CD4-positive, alpha-beta T cell treated with Interleukin-21 for 1 hour (primary cell): ENCODE results near the gene PSMA7.

ENCODE experiments used
- DNase-seq: peaks from one replicate; pipeline ENCODE4 v3.0.0-alpha.2; 2020

PSMA7 gene

DNA sequence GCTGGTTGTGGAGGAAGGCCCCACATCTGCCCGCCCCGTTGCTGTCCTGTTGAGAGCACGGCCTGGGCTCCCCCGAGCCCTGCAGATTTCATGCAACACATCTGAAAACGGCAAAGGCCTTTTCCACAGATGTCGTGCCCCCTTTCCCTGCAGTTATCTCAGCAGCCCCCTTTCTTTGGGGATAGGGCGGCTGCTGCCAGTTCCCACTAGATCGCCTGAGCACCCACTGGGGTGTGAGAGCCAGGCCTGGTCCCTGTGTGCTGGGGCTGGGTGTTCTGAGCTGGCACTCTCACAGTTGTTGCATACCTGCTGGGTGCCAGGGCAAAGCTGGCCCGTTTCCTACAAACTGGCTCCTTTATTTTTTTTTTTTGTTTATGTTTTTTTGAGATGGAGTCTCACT, 27.3 kb upstream of the PSMA7 start:
- DNase-seq = no peak

DNA sequence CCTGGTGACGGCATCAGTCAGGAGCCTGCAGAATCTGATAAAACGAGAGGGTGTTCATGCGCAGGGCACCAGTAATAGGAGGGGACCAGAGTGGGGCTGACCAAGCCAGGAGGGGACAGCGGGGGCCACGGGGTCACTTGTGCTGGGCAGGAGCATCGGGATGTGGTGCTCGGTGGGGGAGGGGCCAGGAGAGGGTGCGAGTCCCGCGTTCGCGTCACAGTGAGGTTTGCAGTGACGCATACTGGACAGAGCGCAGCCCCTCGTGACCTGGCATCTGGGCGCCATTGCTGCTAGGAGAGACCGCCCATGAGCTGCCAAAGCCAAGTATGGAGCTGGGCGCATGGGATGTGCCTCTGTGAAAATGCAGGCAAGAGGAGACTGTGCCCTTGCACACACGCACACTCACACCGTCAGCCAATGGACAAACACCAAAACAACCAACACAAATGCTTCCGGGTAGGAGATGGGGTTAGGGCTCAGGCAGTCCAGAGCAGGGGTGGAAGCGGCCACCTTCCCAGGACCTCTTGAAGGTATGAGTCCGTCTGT, 25.8 kb upstream of the PSMA7 start:
- no peak for DNase-seq

DNA sequence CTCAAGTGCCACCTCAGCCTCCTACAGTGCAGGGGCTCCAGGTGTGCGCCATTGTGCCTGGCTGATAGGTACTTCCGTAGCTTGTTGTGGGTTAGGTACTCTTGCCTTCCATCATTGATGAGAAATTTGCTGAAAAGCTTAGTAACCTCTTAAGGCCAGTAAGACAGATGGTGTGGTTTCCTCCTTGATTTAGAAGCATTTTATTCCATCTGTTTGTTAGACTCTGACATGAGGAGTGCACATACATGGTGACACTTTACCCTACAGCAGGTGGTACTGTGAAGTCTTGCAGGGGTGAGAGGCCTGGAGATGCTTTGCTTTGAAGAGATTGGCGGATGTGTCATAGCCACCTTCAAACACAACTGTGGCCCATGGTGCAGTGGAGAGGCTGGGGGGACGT, 24.9 kb upstream of the PSMA7 start:
- DNase-seq = no peak

DNA sequence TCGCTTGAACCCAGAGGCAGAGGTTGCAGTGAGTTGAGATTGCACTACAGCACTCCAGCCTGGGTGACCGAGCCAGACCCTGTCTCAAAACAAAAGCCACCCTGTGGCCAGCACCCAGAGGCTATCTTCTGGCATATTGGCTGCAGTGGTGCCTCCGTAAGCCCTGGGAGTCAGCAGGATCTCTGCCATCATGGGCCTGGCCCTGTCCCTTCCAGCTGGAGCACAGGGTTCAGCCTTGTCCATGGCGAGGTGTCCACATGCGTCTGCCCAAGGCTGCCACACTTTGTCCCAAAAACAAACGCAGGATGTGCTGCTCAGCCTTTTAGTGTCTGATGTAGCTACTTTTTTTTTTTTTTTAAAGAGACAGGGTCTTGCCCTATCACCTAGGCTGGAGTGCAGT, 24.3 kb upstream of the PSMA7 start:
- DNase-seq = no peak

DNA sequence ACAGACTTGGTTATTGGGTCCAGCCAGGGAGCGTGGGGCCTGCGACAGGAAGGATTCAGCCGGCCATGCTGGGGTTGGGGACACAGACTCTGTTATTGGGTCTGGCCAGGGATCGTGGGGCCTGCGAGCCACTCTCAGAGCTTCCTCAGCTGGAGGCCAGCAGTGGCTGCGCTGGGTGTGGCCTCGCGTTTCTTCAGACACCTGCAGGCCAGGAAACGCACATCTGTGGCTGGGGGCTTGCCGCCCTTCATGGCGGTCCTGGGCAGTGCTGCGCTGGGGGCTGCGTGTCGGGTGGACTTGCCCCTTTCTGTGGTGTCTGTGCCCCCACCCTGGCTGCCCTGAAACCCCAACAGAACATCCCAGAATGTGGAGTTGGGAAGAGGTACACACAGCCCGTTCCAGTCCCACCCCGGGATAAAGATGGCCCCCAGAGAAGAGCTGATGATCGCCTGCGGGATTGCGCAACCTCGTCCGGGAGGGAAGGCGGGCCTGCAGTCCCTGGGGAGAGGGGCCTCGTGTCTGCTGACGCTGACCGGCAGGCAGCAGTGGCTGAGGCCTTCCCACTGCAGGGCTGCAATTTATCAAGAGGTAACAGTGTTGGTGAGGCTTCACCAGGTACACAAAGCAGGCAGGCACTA, 22.7 kb upstream of the PSMA7 start:
- DNase-seq = no peak

DNA sequence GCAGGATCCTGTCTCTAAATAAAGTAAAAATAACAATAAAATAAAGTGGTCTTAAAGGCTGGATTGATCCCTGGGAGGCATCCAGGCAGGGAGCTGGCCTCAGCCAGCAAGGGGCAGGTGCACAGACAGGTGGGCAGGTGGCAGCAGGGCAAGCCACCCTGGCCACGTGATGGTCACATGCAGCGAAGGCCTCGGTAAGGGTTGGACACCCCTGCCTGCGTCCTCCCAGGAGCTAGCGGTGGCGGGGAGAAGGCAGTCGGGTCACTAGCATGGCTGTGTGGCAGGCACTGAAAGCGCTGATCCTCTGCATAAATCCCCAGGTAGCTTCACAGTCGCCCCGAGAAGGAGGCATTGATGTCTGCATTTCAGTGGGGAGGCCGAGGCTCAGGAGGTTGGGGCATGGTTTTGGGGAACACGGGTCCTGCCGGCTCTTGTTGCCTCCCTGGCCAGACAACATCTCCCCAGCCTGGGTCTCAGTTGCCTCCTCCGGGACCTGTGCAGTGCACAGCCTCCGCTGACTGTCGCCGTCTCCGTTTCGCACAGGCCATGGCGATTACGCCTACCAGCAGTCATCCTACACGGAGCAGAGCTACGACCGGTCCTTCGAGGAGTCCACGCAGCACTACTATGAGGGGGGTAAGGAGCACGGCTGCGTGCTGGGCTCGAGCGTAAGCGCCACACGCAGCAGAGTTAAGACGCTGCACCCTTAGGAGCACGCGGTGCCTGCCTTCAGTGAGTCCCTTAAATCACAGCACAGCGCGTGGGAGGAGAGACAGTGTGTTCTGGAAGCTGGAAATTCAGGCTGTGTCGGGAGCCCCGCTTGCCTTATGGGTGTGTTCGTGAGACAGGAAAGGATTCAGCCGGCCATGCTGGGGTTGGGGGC, 21.9 kb upstream of the PSMA7 start:
- DNase-seq = no peak

DNA sequence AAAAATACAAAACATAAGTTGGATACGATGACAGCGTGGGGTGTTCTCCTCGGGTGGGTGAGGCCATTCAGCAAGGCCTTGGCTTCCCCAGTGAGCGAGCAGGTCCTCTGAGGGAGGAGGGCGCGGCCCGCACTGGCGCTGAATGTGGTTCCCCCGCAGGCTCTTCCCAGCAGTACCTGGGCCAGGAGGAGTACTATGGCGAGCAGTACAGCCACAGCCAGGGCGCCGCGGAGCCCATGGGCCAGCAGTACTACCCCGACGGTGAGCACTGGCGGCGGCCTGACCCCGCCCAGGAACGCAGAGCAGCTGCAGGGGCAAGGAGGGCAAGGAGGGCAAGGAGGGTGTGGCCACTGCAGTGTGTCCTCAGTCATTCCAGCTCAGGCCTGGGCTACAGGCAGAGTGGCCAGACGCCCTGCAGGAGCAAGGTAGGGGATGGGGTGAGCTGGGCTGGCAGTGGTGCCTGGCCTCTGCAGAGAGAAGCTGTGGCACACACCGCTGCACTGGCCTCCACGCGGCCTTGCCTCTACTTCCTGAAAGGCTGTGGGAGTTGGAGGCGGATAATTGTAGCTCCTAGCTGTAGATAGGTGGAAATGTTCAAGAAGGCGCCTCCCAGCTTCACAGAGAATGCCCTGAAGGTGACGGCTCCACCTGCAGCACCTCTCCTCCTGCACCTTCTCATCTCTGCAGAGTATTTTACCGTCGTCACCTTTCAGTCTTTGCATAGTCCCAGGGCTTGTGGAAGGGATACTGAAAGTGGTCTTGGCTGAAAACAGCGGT, 21.0 kb upstream of the PSMA7 start:
- no peak for DNase-seq

DNA sequence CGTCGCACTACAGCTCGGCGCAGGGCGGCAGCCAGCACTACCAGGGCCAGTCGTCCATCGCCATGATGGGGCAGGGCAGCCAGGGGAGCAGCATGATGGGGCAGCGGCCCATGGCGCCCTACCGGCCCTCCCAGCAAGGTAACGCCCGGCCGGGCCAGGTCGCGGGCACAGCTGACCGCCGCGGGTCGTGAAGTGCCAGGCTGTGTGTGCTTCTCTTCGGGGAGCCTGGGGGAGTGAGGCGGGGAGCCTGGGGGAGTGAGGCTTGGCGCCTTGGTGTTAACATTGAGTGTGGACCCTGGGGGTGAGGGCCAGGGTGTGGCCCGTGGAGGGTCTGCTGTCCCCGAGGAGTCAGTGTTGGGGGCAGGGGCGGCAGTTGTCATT, 20.3 kb upstream of the PSMA7 start:
- DNase-seq = no peak

DNA sequence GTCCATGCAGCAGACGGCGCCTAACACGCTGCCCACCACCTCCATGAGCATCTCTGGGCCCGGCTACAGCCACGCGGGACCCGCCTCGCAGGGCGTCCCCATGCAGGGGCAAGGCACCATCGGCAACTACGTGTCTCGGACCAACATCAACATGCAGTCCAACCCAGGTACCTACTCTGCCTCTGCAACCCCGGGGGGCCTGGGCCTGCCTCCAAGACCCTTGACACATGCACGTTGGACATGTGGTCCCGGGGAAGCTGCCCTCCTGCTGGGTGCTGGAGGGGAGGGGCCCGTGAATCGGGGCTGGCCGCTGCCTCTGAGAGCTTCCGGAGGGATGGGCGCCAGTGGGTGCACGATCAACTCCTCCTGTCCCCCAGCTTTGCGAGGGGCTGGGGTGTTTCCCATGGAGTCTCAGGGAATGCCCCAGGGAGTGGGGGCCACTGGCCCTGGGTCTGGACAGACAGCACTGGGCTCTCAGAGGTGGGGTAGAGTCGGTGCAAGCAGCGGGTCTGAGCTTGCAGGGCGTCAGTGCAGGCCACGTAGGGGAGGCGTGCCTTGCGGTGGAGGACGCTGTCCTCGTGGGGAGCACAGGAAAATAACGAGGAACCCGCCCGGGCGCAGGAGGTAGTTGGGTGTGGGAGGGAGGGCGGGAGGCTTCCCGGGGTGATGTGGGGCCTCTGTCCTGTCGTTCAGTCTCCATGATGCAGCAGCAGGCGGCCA, 19.7 kb upstream of the PSMA7 start:
- DNase-seq = no peak

DNA sequence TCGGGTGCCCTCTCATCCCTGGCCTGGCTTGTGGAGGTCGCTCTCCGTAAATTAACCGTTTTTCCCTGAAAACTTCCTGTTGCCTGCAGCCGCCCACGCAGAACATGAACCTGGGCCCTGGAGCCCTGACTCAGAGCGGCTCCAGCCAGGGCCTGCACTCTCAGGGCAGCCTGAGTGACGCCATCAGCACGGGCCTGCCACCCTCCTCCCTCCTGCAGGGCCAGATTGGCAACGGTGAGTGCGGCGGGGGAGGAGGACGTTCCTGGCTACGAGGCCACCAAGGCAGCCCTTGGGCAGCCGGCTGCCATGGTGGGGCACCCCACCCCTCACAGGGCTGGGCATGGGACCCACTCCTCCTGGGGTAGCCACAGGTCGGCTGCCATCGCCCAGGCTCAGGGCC, 18.2 kb upstream of the PSMA7 start:
- no peak for DNase-seq

DNA sequence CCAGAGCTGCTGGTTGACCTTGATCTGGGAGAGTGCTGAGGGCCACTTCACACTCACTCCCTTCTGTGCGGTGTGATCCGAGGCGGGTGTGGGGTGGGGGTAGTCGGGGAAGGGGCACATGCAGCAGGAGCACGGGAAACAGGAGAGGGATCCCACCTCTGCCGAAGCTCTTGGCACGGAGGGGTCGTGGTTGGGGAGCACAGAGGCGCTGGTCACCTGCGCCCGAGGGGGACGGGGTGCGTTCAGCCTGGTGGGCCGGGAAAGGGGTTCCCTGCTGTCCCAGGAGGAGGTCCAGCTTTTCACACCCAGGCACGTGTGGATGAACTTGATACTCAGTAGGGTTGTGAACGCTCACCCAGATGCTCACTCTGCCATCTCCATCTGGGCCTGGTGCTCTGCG, 17.7 kb upstream of the PSMA7 start:
- no peak for DNase-seq

DNA sequence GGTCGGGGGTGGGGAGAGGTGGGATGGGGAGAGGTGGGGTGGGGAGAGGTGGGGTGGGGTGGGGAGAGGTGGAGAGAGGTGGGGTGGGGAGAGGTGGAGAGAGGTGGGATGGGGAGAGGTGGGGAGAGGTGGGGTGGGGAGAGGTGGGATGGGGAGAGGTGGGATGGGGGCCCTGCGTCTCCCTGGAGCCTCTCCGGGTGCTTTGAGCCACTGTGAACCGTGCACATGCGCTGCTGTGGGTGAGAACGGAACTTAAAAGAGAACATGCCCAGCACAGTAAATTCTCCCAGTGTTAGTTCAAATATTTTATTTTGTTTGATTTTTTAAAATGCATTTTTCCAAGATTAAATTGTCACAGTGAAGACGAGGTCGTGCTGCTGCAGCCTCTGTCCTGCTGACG, 17.1 kb upstream of the PSMA7 start:
- no peak for DNase-seq

DNA sequence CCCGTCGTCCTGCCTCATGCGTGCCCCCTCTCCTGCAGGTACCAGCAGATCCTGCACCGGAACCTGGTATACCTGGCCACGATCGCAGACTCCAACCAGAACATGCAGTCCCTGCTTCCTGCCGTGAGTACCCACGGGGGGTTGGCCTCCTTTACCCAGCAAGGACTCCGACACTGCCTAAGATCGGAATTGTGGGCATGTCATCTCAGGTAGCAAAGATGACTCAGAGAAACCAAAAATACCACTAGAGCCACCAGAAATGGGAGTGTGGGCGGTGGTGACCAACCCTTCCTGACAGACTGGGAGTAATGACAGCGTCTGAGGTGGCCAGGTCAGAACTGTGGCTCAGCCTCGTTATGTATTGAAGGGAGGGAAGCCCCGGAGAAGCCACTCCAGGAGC, 16.6 kb upstream of the PSMA7 start:
- DNase-seq = no peak

DNA sequence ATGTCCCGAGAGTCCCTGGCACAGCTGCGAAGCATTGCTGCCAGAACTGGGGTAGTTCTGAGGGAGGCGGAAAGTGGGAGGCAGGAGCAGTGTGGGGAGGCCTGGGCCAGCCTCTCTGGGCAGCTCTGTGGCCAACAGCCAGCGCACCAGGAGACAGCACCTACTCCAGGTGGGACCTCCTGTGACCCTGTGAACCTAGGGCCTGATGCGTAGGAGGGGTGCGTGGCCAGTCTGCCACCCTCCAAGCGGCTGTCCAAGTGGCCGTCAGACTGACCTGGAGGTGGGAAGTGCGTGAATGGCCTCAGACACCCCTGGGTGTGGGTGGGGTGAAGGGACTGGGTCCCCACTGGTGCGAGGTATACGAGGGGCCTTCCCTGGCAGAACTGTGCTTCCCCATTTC, 15.9 kb upstream of the PSMA7 start:
- DNase-seq = no peak

DNA sequence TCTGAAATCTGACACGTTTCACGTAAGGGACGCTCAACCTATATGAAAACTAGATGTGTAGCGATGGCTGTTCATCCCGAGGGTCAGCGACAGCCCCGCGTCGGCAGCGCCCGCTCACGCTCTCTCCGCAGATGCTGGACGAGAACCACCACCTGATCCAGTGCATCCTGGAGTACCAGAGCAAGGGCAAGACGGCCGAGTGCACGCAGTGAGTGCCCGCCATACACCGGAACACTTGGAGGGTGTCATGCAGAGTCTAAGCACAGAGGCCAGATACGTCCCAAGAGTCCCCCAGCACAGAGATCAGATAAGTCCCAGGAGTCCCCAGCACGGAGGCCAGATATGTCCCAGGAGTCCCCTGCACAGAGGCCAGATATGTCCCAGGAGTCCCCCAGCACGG, 15.3 kb upstream of the PSMA7 start:
- DNase-seq = no peak

DNA sequence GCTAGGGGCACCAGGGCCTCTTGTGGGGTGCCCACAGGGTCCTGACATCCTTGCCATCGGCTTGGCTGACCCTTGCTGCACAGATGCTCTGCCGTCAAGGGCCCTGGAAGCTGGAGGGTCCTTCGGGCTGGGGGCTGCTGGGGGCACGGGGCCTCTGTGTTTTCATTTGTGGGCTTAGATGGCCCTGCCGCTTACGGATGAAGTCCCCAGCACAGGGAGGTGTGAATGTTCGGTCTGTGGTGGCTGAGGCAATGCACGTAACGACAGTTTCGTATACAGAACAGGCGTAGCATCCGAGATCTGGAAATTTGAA, 14.8 kb upstream of the PSMA7 start:
- no peak for DNase-seq

DNA sequence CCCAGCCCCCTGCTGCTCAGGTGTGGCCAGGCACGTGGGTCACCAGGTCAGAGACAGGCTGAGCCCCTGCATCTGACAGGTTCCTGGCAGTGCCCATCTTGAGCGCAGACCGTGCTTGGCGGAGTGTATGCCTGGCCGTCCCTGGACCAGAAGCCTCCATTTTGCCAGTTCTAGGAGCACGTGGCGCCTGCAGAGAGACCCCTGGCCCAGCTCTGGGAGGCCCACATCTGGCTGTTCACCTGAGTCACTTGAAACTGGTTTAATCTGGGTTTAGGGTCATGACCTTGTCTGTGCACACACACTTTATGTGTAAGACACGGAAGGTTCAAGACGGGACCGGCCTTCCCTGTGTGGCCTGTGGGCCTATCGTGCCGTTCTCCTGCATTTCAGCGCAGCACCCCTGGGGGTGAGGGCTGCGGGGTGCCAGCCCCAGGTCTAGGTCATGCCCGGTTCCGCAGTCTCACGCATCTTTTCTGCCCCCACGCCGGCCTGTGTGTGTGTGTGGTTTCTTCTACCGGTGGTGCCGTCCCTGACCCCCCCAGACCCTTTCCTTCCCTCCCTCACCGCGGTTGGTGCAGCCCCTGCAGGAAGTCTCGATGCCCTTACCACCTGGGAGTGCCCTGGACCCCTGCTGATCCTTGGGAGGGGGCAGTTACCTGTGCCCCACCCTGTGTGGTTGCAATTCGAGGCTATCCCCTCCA, 14.3 kb upstream of the PSMA7 start:
- DNase-seq = no peak

DNA sequence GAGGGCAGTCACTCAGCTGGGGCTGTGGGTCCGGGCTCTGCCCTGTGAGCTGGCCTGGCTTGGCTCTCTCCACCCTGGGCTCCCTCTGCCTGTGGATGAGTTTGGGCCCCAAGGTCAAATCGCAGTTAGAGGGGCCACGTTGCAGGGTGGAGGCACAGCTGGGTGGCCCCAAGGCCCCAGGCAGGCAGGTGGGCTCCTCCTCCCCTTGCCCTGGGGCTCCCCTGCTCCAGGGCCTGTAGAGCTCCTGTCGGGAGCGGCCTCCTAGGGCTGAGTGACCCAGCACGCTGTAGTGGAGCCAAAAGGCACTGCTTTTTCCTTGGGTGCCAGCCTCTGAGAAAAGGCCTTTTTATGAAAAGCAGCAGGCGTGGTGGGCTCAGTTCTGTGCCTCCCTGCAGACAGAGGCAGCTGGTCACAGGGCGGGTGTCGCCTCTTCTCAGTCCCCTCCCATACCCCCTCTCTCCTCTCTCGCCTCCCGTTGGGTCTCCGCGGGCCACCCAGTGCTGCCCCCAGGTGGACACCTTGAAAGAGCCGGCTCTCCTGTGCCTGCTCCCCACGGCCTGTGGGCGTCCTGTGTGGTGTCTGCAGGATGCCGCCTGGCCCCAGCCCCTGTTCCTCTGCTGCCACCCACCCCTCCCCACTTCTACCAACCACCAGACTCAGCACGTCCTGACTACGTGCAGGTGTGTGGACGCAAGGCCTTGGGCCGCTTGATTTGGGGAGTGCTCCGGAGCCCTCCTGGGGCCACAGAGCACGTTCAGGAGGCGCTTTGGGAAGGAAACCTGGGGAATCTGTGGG, 13.6 kb upstream of the PSMA7 start:
- peak; percentile 78 for DNase-seq

DNA sequence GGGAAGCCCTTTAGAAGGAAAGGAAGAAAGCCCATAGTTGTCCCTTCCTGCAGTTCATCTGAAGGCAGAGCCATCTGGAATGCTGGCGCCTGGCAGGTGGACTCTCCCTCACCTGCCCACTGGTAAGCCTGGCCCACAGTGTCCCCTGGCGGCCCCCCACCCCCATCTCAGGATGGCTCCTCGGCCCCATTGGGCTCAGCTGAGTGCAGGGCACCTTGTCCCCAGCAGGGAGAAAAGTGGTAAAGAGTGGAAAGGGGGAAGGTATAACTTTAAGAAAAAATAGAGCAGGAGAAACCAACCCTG, 13.0 kb upstream of the PSMA7 start:
- DNase-seq = no peak

DNA sequence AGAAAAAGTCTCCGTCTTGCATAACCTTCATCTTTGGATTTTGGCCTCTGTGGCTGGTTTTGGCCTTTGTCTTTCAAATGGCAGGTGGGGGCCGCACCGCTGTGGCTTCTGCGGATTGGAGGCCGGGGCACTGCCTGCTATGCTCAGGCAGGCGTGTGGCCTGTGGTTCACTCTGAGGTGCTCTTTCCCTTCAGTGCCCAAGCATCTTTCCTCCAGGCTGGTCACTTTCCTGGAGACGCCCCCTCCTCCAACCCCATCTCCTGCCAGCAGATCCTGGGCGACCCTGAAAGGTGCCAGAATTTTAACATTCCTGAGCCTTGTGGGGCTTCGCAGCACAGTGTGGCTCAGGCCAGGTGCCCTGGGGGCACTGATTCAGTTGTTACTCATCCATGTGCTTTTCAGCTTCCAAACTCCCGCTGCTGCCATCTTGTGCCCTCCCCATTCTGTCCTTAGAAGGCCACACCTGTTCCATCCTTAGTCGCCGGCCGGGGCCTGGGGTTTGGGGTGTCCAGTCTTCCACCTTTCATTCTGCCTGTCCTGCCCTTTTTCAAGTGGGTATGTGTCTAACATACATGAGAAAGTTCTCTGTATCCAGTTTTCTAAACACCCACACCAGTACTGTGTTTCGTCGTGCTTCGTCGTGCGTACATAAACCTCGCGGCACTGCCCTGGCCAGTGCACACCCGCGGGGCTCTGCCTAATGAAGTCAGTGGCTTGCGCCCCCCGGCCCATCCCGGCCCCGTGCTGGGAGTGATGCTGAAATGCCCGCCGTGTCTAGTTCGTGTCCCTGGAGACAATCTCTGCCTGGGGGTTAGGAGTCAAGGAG, 12.4 kb upstream of the PSMA7 start:
- no peak for DNase-seq

DNA sequence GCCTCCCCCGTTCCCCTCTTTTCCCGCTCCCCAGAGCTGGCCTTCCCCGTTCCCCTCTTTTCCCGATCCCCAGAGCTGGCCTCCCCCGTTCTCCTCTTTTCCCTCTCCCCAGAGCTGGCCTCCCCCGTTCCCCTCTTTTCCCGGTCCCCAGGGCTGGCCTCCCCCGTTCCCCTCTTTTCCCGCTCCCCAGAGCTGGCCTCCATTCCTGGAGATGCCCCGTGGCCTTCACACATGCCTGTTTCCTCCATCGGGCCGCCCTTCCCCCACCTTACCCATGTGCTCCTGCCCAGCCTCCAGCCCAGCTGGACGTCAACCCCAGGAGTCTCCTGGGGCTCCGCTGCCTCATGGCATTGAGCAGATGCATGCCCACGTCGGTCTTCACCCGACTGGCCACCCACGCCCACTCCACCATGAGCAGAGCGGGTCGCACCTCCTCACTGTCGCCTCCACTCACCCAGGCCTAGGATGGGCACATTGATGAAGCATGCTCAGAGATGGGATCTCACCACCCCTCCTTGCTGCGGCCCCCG, 8.7 kb upstream of the PSMA7 start:
- DNase-seq = no peak
